GM21367 (cell line): ENCODE data around the gene VAMP8.
"Not testable (repeated sequence)": the region's sequence is repeated elsewhere in the genome, so short reads cannot be mapped to it uniquely, and the experiment has no call there.

Experiments
- ATAC-seq: cut with Tn5 transposase; IDR thresholded peaks from one replicate; pipeline ENCODE4 v1.9.1; 2021; ENCODE audit not compliant: unreplicated experiment

The VAMP8 gene

DNA sequence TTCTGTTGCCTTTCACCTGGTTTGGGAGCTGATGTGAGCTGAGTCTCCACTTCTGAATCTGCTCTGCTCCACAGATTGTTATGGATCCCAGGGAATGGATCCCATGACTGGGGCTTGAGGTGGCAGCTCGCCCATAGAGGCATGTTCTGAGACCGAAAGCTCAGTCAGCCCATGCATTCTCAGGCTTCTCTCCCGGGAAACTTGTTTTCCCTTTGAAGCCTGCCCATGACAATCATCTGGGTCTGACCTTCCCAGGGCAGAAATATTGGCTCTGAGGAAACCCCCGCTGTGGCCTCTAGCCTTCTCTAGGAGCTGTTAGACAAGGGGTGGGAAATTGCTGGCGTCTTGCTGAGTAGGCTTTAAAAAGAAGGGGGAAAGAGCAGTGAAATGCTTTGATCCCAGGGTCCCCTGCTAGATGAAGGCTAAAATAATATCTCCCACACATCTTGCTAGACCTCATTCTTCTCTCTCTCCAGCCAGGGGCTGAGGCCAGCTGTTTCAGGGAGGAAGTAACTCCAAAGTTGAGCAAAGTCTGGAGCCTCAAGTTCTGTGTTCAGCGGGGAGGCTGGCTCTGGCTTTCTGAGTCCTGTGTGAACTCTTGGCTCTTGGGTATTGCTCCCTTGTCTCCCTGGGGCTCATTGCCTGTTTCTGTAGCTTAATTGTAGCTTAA lies 2.0 kb downstream of the VAMP8 start:
- no peak for ATAC-seq

- ATAC-seq = no peak
Observed at GRCh38 chr2:85580206-85580605, 2.8 kb downstream of the VAMP8 start.

DNA sequence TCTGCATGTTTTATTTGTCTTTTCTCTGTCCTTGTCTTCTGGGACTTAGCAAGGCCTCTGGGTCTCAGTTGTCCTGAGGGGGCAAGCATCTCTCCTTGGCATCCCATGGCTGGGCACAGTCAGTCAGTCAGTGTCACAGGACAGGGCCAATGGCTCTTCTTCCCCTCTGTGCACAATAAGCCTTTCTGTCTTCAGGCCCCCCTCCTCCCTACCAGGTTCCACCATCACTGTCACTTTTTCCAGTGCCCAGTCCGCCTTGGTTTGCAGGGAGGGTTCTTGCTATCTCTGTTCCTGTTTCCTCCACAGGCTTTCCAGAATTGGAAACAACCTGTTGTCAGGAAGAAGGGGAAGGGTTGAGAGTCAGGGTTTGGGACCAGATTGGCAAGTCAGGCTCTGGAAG lies 5.1 kb downstream of the VAMP8 start:
- no peak for ATAC-seq

- ATAC-seq = peak; percentile 3
Observed at GRCh38 chr2:85583667-85584353, 6.4 kb downstream of the VAMP8 start.

DNA sequence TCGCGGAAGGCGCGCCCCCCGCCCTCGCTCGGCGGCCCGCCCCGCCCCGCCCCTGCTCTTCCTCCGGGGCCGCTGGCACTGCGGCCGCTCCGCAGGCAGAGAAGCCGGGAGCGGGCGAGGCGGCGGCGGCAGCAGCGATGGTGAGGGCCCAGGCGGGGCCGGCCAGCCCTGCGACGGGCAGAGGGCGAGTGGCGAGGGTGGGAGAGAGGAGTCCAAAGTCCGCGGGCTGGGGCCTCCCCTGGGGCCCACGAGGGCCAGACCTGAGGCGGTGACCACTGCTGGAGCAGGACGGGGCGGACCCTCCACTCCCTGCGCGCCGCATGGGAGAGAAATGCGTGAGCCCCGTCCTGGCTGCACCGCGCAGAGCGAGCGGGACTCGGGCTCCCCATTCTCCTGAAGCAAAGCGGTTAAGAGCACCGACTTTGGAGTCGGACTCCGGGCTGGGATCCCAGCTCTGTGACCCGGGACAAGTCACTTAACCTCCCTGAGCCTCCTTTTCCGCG lies 7.0 kb downstream of the VAMP8 start, which contains the start of gene VAMP5:
TSS of gene VAMP5 (plus strand) at position 78 of the 503 bp plus-strand sequence. CDS start at position 138, 60 bp downstream.
- ATAC-seq = peak; percentile 42

GRCh38 chr2:85584857-85585780 lies 7.7 kb downstream of the VAMP8 start:
- no peak for ATAC-seq

GRCh38 chr2:85585781-85586105 lies 8.4 kb downstream of the VAMP8 start:
- no peak for ATAC-seq

GRCh38 chr2:85588236-85588635 lies 10.8 kb downstream of the VAMP8 start:
- no peak for ATAC-seq

- ATAC-seq = no peak
Observed at GRCh38 chr2:85588645-85589044, 11.3 kb downstream of the VAMP8 start.

- no peak for ATAC-seq
Observed at GRCh38 chr2:85589181-85589580, 11.8 kb downstream of the VAMP8 start.

DNA sequence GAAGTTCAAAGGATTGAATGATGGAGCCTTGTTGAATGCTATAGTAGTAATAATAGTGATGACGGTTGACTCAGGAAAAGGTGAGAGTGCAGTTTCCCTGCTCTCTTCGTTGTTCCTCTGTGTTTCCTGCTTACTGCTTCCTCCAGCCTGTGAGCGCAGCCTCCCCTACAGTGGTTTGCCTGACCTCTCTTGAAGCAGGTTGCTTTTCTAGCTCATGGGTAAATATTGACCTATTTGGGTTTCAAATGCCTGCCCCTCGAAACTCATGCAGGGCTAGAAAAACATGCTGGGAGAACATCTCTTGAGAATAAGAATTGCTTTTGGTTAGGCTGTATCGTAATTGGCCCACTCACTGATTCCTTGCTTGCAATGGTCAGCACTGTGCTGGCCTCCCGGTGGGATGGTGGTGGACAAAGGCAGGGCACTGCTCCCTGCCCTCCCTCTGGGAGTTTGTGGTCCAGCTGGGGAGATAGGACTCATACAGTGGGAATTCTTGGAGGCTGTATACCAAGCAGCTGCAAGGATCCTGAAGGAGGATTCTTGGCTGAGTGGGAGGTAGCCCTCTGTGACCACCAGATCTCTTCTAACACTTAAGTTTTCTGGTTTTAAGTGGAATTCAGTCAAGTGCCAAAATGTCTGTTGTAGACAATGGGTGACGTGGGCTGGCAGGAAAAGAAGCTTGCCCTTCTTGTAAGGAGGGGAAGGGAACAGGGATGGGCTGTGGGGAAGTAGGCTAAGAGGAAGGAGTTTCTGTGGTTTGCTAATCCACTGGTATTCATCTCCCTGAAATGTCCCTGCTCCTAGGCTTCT lies 12.8 kb downstream of the VAMP8 start:
- no peak for ATAC-seq

GRCh38 chr2:85590950-85591349 lies 13.6 kb downstream of the VAMP8 start:
- no peak for ATAC-seq

DNA sequence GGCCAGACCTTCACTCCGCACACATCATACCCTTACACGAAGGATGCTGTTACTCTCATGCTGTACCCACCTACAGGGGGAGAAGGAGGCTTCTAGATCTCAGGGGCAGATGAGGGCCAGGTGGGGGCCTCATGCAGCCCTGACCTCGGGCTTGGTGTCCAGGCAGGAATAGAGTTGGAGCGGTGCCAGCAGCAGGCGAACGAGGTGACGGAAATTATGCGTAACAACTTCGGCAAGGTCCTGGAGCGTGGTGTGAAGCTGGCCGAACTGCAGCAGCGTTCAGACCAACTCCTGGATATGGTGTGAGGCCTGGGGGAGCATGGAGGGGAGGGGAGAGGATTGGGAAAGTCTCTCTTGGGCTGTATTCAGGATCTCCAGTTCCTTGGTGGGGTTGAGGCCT lies 14.2 kb downstream of the VAMP8 start:
- no peak for ATAC-seq

- not testable (repeated sequence) for ATAC-seq
Observed at GRCh38 chr2:85592299-85592698, 14.9 kb downstream of the VAMP8 start.

DNA sequence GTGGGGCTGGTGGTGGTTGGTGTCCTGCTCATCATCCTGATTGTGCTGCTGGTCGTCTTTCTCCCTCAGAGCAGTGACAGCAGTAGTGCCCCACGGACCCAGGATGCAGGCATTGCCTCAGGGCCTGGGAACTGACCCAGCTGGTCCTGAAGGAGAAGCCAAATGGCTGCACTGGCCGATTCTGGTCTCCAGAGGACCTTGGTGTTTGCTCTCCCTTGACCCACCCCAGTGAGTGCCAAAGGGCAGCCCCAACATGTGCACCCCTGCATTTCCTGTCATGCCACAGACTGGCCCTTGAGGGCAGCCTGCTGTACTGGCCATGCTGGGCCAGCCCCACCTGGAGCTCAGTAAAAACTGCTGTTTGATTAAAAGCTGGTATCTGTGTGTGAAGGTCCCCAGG lies 15.6 kb downstream of the VAMP8 start:
- ATAC-seq = no peak

GRCh38 chr2:85594715-85595300 lies 17.4 kb downstream of the VAMP8 start:
- no peak for ATAC-seq

- ATAC-seq = peak; percentile 97
Observed at GRCh38 chr2:85595301-85596025, 18.1 kb downstream of the VAMP8 start, which contains the start of gene RNF181. Gene RNF181 (plus strand): TSS chr2:85595745. CDS start chr2:85595764, 19 bp downstream.

GRCh38 chr2:85596026-85596333 lies 18.6 kb downstream of the VAMP8 start:
- no peak for ATAC-seq

DNA sequence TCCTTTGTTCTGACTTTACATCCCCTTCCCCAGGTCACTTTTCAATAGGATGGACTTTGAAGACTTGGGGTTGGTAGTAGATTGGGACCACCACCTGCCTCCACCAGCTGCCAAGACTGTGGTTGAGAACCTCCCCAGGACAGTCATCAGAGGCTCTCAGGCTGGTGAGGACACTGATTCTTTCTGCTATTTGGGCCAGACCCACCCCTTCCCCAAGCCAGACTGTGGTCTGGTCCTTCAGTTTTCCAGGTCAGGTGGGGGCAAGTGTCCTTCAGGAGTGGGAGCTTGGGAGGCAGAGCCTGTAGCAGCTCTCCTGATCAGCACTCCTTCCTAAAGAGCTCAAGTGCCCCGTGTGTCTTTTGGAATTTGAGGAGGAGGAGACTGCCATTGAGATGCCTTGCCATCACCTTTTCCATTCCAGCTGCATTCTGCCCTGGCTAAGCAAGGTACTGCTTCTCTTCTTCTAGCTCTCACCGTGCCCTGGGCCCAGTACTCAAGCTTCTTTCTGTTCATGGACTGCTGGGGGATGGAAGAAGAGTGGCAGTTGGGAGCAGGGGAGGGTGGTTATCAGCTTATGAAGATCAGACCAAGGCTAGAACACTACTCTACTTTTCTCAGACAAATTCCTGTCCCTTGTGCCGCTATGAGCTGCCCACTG lies 19.2 kb downstream of the VAMP8 start:
- ATAC-seq = no peak
